IMR-90 (cell line): Measurements from ENCODE around the gene NIT1. TPM values are rescaled to one million over a fixed set of nuclear protein-coding genes. Genes with fewer than 3 reads are reported as not detected.
A peak's percentile ranks its signal among the peaks of the same experiment; 100 is the strongest.

Source experiments
- ATAC-seq: fragments of 200-7000 bp; cut with Tn5 transposase; 2 replicates; pipeline ENCODE4 v1.9.1; 2020; ENCODE audit warnings: low read depth, mild to moderate bottlenecking, moderate library complexity
- BruUV-seq: library from RNA; stranded (reverse); fragments of 400-500 nt; replicated peaks from 2 replicates; lab custom pipeline; 2021; lab: Mats Ljungman, UMichigan
- CTCF ChIA-PET: fragments of 300-600 bp; formaldehyde crosslinking; extraction: SDS; loops from one replicate; lab custom pipeline; 2021; ENCODE audit warnings: antibody characterized with exemption; lab: Yijun Ruan, JAX
- POLR2A ChIA-PET: fragments of 300-600 bp; sonication (Branson Sonifier 250); formaldehyde crosslinking; loops from one replicate; lab custom pipeline; 2022; ENCODE audit warnings: antibody characterized with exemption; ENCODE audit not compliant: unreplicated experiment; lab: Charles Lee
- DNase-seq: peaks from one replicate; pipeline ENCODE4 v3.0.0; 2013
- H2AFZ ChIP-seq: replicated peaks from 2 replicates; pipeline ENCODE3; 2013; ENCODE audit warnings: low read length, mild to moderate bottlenecking; ENCODE audit not compliant: poor library complexity
- H2AK5ac ChIP-seq: 2 replicates; pipeline ENCODE4 v1.6.1; 2013; ENCODE audit warnings: low read depth, low read length, inconsistent platforms
- H2AK9ac ChIP-seq: replicated peaks from 2 replicates; pipeline ENCODE3; 2013; ENCODE audit warnings: mild to moderate bottlenecking, low read depth, low read length, moderate library complexity; ENCODE audit not compliant: poor library complexity
- H2BK120ac ChIP-seq: 2 replicates; pipeline ENCODE4 v1.6.1; 2013; ENCODE audit warnings: low read depth, low read length, inconsistent platforms
- H2BK15ac ChIP-seq: 3 replicates; pipeline ENCODE4 v1.6.1; 2013; ENCODE audit warnings: low read depth, low read length, inconsistent platforms
- H2BK20ac ChIP-seq: 2 replicates; pipeline ENCODE4 v1.6.1; 2013; ENCODE audit warnings: low read depth, mild to moderate bottlenecking, inconsistent platforms, low read length, moderate library complexity
- H2BK5ac ChIP-seq: 2 replicates; pipeline ENCODE4 v1.6.1; 2013; ENCODE audit warnings: mild to moderate bottlenecking, low read depth, low read length, inconsistent platforms; ENCODE audit not compliant: poor library complexity, severe bottlenecking
- H3K14ac ChIP-seq: replicated peaks from 2 replicates; pipeline ENCODE4 v1.6.1; 2013; ENCODE audit warnings: low read depth, low read length, inconsistent platforms
- H3K18ac ChIP-seq: 2 replicates; pipeline ENCODE4 v1.6.1; 2013; ENCODE audit warnings: low read depth, low read length, control low read depth
- H3K23ac ChIP-seq: 2 replicates; pipeline ENCODE4 v1.6.1; 2013; ENCODE audit warnings: low read depth, low read length, inconsistent platforms
- H3K27ac ChIP-seq: 2 replicates; pipeline ENCODE4 v1.5.1; 2013; ENCODE audit warnings: mild to moderate bottlenecking, control low read depth, low read length; ENCODE audit not compliant: insufficient read depth
- H3K27me3 ChIP-seq: 2 replicates; pipeline ENCODE4 v1.6.1; 2013; ENCODE audit warnings: low read length; ENCODE audit not compliant: control insufficient read depth, insufficient read depth
- H3K36me3 ChIP-seq: 2 replicates; pipeline ENCODE4 v1.6.1; 2013; ENCODE audit warnings: low read length, mixed read lengths; ENCODE audit not compliant: control insufficient read depth, insufficient read depth
- H3K4ac ChIP-seq: 2 replicates; pipeline ENCODE4 v1.6.1; 2013; ENCODE audit warnings: low read depth, low read length, inconsistent platforms
- H3K4me1 ChIP-seq: 2 replicates; pipeline ENCODE4 v1.6.1; 2013; ENCODE audit warnings: low read length, mixed read lengths; ENCODE audit not compliant: control insufficient read depth, insufficient read depth
- H3K4me2 ChIP-seq: 2 replicates; pipeline ENCODE4 v1.6.1; 2013; ENCODE audit warnings: low read depth, mild to moderate bottlenecking, control low read depth, low read length, moderate library complexity
- H3K4me3 ChIP-seq: 2 replicates; pipeline ENCODE4 v1.5.1; 2013; ENCODE audit warnings: low read depth, mild to moderate bottlenecking, control low read depth, low read length, moderate library complexity; ENCODE audit not compliant: insufficient read depth
- H3K56ac ChIP-seq: 2 replicates; pipeline ENCODE4 v1.6.1; 2013; ENCODE audit warnings: low read length, inconsistent platforms; ENCODE audit not compliant: insufficient read depth; ENCODE audit errors: extremely low read depth
- H3K79me1 ChIP-seq, 2 experiments: 2 replicates each; pipeline ENCODE4 v1.6.1; 2013; ENCODE audit warnings: low read length in 2 of 2, inconsistent platforms in 1 of 2, low read depth in 1 of 2
- H3K9ac ChIP-seq: 2 replicates; pipeline ENCODE4 v1.6.1; 2013; ENCODE audit warnings: low read depth, low read length, control low read depth
- H3K9me1 ChIP-seq: 2 replicates; pipeline ENCODE4 v1.6.1; 2013; ENCODE audit warnings: low read length, inconsistent platforms; ENCODE audit not compliant: insufficient read depth
- H3K9me3 ChIP-seq: 2 replicates; pipeline ENCODE4 v1.6.1; 2013; ENCODE audit warnings: low read length; ENCODE audit not compliant: control insufficient read depth, insufficient read depth
- H4K20me1 ChIP-seq: 2 replicates; pipeline ENCODE4 v1.6.1; 2013; ENCODE audit warnings: low read length, inconsistent platforms; ENCODE audit not compliant: insufficient read depth
- H4K5ac ChIP-seq: 2 replicates; pipeline ENCODE4 v1.6.1; 2013; ENCODE audit warnings: mild to moderate bottlenecking, low read depth, low read length, control low read depth
- H4K8ac ChIP-seq, 2 experiments: 2 replicates each; pipeline ENCODE4 v1.6.1; 2013; ENCODE audit warnings: low read depth in 2 of 2, low read length in 2 of 2, control low read depth in 1 of 2, inconsistent platforms in 1 of 2
- H4K91ac ChIP-seq: 2 replicates; pipeline ENCODE4 v1.6.1; 2013; ENCODE audit warnings: low read depth, low read length, inconsistent platforms; ENCODE audit not compliant: insufficient read depth
- BHLHE40 ChIP-seq: fragments of 150-350 bp; IDR thresholded peaks from 2 replicates; pipeline ENCODE4 v1.6.1; 2016; ENCODE audit warnings: mild to moderate bottlenecking, low read depth, low read length
- CEBPB ChIP-seq: IDR thresholded peaks from 2 replicates; pipeline ENCODE4 v1.6.1; 2012; ENCODE audit warnings: low read depth, low read length, improper control_type of control experiment
- CHD1 ChIP-seq: IDR thresholded peaks from 2 replicates; pipeline ENCODE4 v1.6.1; 2012; ENCODE audit warnings: low read depth, low read length, improper control_type of control experiment
- FOS ChIP-seq: fragments of 150-350 bp; IDR thresholded peaks from 2 replicates; pipeline ENCODE4 v1.6.1; 2016; ENCODE audit warnings: low read depth, low read length
- MAFK ChIP-seq: IDR thresholded peaks from 2 replicates; pipeline ENCODE4 v1.6.1; 2012; ENCODE audit warnings: low read depth, low read length, improper control_type of control experiment
- MAZ ChIP-seq: IDR thresholded peaks from 2 replicates; pipeline ENCODE4 v1.6.1; 2012; ENCODE audit warnings: low read depth, mild to moderate bottlenecking, low read length, improper control_type of control experiment, moderate library complexity, borderline replicate concordance
- MXI1 ChIP-seq: IDR thresholded peaks from 2 replicates; pipeline ENCODE4 v1.6.1; 2012; ENCODE audit warnings: low read depth, mild to moderate bottlenecking, low read length, moderate library complexity, borderline replicate concordance
- NFE2L2 ChIP-seq: fragments of 150-350 bp; IDR thresholded peaks from 2 replicates; pipeline ENCODE4 v1.6.1; 2016; ENCODE audit warnings: low read depth, mild to moderate bottlenecking, low read length
- POLR2A ChIP-seq: IDR thresholded peaks from 2 replicates; pipeline ENCODE4 v1.6.1; 2012; ENCODE audit warnings: mild to moderate bottlenecking, low read depth, low read length
- RAD21 ChIP-seq: IDR thresholded peaks from 2 replicates; pipeline ENCODE4 v1.6.1; 2012; ENCODE audit warnings: low read length, improper control_type of control experiment
- RCOR1 ChIP-seq: IDR thresholded peaks from 2 replicates; pipeline ENCODE4 v1.6.1; 2012; ENCODE audit warnings: mild to moderate bottlenecking, low read length, improper control_type of control experiment; ENCODE audit not compliant: insufficient replicate concordance
- RFX5 ChIP-seq: IDR thresholded peaks from 2 replicates; pipeline ENCODE4 v1.8.0; 2012; ENCODE audit warnings: low read depth, mild to moderate bottlenecking, low read length, moderate library complexity
- SMC3 ChIP-seq: fragments of 150-350 bp; IDR thresholded peaks from 2 replicates; pipeline ENCODE4 v1.6.1; 2016; ENCODE audit warnings: low read depth, mild to moderate bottlenecking, antibody characterized with exemption, low read length, moderate library complexity
- WGBS, 2 experiments: methylation state at CpG; one replicate each; pipeline versions ENCODE4 v1.1.5 to v1.1.7; 2013; ENCODE audit warnings: missing lambda C conversion rate in 2 of 2; ENCODE audit not compliant: insufficient read length in 1 of 2; ENCODE audit errors: extremely low coverage in 2 of 2; 5-methylcytosine and 5-hydroxymethylcytosine counted together
- dilution Hi-C: fragments of 300-500 bp; cut with HindIII; formaldehyde crosslinking; loops from one replicate; pipeline ENCODE4 v1.14.3; 2018; ENCODE audit warnings: low sequenced_read_pairs; ENCODE audit not compliant: unreplicated experiment
- in situ Hi-C: fragments of 300-500 bp; cut with MboI; formaldehyde crosslinking; loops from 3 replicates; pipeline ENCODE4 v1.14.3; 2019; ENCODE audit warnings: low sequenced_read_pairs, inconsistent platforms, mixed read lengths
- intact Hi-C: fragments of 100-400 bp; cut with micrococcal nuclease; formaldehyde crosslinking; loops from 2 replicates; pipeline ENCODE4 v1.10.0; 2022
- polyA plus RNA-seq, 3 experiments: library from polyadenylated mRNA; depleted of rRNA; stranded (reverse); fragments of >200 nt; gene quantifications; 2 replicates each; pipeline ENCODE4 v1.2.3, GENCODE V29; 2012; ENCODE audit warnings: low replicate concordance in 1 of 3
- total RNA-seq: library from RNA; depleted of rRNA; stranded (reverse); fragments of >200 nt; gene quantifications from 2 replicates; pipeline ENCODE4 v1.2.3, GENCODE V29; 2012
- TF ChIP-seq, protein P1 (sequence below): fragments of 150-350 bp; IDR thresholded peaks from 2 replicates; pipeline ENCODE4 v1.6.1; 2017; ENCODE audit warnings: mild to moderate bottlenecking, antibody characterized with exemption, low read length, low read depth
- TF ChIP-seq, protein P2 (sequence below): conservative IDR thresholded peaks from 2 replicates; pipeline ENCODE4 v1.5.1; 2012; ENCODE audit warnings: mild to moderate bottlenecking, low read depth, low read length, improper control_type of control experiment
- TF ChIP-seq, protein P3 (sequence below): fragments of 150-350 bp; IDR thresholded peaks from 2 replicates; pipeline ENCODE4 v1.6.1; 2016; ENCODE audit warnings: low read depth, mild to moderate bottlenecking, low read length, moderate library complexity, borderline replicate concordance

The NIT1 gene
- total and polyA plus RNA-seq, 2 of the 4 experiments (the other 2 are of a cell fraction) = 22.8 to 33.6 TPM

DNA sequence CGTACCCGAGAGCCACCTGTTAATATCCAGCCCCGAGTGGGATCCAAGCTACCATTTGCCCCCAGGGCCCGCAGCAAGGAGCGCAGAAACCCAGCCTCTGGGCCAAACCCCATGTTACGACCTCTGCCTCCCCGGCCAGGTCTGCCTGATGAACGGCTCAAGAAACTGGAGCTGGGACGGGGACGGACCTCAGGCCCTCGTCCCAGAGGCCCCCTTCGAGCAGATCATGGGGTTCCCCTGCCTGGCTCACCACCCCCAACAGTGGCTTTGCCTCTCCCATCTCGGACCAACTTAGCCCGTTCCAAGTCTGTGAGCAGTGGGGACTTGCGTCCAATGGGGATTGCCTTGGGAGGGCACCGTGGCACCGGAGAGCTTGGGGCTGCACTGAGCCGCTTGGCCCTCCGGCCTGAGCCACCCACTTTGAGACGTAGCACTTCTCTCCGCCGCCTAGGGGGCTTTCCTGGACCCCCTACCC is 42.8 kb downstream of the NIT1 start:
- BruUV-seq = no TSS peak
- peaks cover 12 to 32% of the 10 kb centered on the region in 2 experiments for H3K79me1 ChIP-seq

More for the DNA sequence above, 42.8 kb downstream of the NIT1 start:
- no peak overlapping the region for H3K9ac ChIP-seq
- no peak overlapping the region for H3K18ac ChIP-seq
- H3K9me3 ChIP-seq = no peaks in the 10 kb centered on the region
- H2AK5ac ChIP-seq = no peak overlapping the region
- no peak overlapping the region; the same call in 1 of the 2 replicates for H3K4me2 ChIP-seq
- H4K8ac ChIP-seq = no peak overlapping the region
- no peak overlapping the region for H3K27ac ChIP-seq
- no peak overlapping the region for H2BK20ac ChIP-seq
- no peak overlapping the region for H3K56ac ChIP-seq
- no peak overlapping the region for H3K23ac ChIP-seq
- H4K91ac ChIP-seq = no peak overlapping the region
- no peak overlapping the region for H4K5ac ChIP-seq
- H2AFZ ChIP-seq = no peak overlapping the region
- peaks cover 36% of the 10 kb centered on the region for H3K36me3 ChIP-seq
- ChIA-PET CTCF (interaction anchor here (0.6 kb wide), 1 partner anchor 76 kb away, joined by 3 read pairs; no protein-coding TSS in a partner anchor), POLR2A (interaction anchor here (0.6 kb wide), 1 partner anchor 681 kb away, joined by 10 read pairs; no protein-coding TSS in a partner anchor)
- no peak for TF ChIP-seq POLR2A
- no peak for TF ChIP-seq NFE2L2
- no peak for TF ChIP-seq RAD21
- TF ChIP-seq CEBPB = no peak
- TF ChIP-seq CHD1 = no peak
- TF ChIP-seq, protein P1, sequence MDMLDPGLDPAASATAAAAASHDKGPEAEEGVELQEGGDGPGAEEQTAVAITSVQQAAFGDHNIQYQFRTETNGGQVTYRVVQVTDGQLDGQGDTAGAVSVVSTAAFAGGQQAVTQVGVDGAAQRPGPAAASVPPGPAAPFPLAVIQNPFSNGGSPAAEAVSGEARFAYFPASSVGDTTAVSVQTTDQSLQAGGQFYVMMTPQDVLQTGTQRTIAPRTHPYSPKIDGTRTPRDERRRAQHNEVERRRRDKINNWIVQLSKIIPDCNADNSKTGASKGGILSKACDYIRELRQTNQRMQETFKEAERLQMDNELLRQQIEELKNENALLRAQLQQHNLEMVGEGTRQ = no peak
- TF ChIP-seq MAFK = no peak
- TF ChIP-seq BHLHE40 = no peak
- no peak for TF ChIP-seq MXI1
- TF ChIP-seq RCOR1 = no peak
- no peak for TF ChIP-seq FOS
- no peak for TF ChIP-seq MAZ
- no peak for TF ChIP-seq SMC3
- TF ChIP-seq, protein P2, sequence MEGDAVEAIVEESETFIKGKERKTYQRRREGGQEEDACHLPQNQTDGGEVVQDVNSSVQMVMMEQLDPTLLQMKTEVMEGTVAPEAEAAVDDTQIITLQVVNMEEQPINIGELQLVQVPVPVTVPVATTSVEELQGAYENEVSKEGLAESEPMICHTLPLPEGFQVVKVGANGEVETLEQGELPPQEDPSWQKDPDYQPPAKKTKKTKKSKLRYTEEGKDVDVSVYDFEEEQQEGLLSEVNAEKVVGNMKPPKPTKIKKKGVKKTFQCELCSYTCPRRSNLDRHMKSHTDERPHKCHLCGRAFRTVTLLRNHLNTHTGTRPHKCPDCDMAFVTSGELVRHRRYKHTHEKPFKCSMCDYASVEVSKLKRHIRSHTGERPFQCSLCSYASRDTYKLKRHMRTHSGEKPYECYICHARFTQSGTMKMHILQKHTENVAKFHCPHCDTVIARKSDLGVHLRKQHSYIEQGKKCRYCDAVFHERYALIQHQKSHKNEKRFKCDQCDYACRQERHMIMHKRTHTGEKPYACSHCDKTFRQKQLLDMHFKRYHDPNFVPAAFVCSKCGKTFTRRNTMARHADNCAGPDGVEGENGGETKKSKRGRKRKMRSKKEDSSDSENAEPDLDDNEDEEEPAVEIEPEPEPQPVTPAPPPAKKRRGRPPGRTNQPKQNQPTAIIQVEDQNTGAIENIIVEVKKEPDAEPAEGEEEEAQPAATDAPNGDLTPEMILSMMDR = no peak
- no peak for TF ChIP-seq RFX5
- TF ChIP-seq, protein P3, sequence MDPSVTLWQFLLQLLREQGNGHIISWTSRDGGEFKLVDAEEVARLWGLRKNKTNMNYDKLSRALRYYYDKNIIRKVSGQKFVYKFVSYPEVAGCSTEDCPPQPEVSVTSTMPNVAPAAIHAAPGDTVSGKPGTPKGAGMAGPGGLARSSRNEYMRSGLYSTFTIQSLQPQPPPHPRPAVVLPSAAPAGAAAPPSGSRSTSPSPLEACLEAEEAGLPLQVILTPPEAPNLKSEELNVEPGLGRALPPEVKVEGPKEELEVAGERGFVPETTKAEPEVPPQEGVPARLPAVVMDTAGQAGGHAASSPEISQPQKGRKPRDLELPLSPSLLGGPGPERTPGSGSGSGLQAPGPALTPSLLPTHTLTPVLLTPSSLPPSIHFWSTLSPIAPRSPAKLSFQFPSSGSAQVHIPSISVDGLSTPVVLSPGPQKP = no peak
- H3K4me3 ChIP-seq = no peak overlapping the region
- intact Hi-C loops (no loop called here), dilution Hi-C loops (no loop called here), in situ Hi-C loops (no loop called here)
- no peak overlapping the region for H2BK120ac ChIP-seq
- peaks cover 9% of the 10 kb centered on the region for H3K9me1 ChIP-seq
- no peak overlapping the region for H2BK5ac ChIP-seq
- DNase-seq = no peak
- no peak for ATAC-seq
- no peak overlapping the region for H3K14ac ChIP-seq
- peaks cover 7% of the 10 kb centered on the region for H3K4me1 ChIP-seq
- H3K27me3 ChIP-seq = no peaks in the 10 kb centered on the region
- peak overlapping the region; percentile 97 for H2AK9ac ChIP-seq
- no peaks in the 10 kb centered on the region for H4K20me1 ChIP-seq
- no peak overlapping the region for H3K4ac ChIP-seq
- no peak overlapping the region for H2BK15ac ChIP-seq
- 94% methylated on average over 16 of the region's 22 CpGs; no CpG with 5 or more reads in 1 of the 2 experiments for WGBS, 2 experiments
